SKM-1 (cell line): ENCODE measurements around the gene EPC1.
"Not testable (repeated sequence)": the region's sequence is repeated elsewhere in the genome, so short reads cannot be mapped to it uniquely, and the experiment has no call there.

ENCODE experiments used
- DNase-seq: peaks from one replicate; lab custom pipeline; 2025; ENCODE audit not compliant: unreplicated experiment; lab: John Stamatoyannopoulos, UW

EPC1 gene, protein sequence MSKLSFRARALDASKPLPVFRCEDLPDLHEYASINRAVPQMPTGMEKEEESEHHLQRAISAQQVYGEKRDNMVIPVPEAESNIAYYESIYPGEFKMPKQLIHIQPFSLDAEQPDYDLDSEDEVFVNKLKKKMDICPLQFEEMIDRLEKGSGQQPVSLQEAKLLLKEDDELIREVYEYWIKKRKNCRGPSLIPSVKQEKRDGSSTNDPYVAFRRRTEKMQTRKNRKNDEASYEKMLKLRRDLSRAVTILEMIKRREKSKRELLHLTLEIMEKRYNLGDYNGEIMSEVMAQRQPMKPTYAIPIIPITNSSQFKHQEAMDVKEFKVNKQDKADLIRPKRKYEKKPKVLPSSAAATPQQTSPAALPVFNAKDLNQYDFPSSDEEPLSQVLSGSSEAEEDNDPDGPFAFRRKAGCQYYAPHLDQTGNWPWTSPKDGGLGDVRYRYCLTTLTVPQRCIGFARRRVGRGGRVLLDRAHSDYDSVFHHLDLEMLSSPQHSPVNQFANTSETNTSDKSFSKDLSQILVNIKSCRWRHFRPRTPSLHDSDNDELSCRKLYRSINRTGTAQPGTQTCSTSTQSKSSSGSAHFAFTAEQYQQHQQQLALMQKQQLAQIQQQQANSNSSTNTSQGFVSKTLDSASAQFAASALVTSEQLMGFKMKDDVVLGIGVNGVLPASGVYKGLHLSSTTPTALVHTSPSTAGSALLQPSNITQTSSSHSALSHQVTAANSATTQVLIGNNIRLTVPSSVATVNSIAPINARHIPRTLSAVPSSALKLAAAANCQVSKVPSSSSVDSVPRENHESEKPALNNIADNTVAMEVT

DNA sequence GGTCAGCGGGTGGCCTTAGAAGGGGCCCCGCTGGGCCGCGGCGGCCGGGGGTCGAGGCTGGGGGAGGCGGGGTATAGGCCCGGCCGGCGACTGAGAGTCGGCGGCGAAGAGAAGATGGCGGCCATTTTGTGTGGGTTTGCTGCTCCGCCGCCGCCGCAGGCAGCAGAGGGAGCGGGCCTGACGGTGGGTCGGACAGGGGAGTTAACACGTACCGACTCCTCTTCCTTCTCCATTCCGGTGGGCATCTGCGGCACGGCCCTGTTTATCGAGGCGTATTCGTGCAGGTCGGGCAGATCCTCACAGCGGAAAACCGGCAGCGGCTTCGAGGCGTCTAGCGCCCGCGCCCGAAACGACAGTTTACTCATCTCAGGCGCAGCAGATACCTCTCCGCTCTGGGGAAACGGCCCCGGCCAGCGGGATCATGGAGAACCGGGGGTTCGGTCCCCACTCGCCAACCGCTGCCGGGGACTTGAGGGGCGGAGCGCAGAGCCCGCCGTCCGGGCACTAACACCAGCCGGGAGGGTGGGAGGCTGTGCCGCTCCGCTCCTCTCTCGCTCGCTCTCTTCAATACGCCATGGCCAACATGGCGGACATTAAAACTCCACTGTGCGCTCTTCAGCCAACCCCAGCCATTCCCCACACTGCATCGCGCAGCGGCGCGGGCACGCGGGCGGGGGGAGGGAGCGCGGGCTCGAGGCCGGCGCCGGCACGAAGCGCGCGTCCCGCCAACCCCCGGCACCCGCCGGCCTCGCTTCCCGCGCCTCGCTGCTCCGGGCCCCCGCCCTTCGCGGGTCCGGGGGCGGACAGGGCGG is at the start of gene EPC1:
TSS of gene EPC1 (minus strand) at position 608 of the 812 bp plus-strand sequence. CDS start at position 365, 243 bp downstream.
- no peak for DNase-seq

DNA sequence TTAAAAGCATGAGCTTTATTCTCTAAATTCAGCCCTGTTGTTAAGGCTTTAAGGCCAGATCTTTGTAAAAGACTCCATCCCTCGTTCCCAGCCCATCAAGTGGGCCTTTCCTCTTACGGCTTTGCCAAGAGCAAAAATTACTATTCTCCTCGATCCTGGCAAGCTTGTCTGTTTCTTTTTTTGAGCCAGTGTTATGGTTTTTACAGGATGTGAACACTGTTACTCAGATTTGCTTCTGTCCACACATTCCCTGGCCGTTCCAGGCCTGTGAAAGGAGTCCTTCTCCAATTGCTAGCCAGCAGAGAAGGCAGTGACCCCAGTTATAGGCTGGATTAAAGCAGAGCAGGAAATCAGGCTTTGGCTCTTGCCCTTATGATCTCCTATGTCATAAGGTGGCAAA is 47.0 kb upstream of the EPC1 start:
- DNase-seq, result no peak

DNA sequence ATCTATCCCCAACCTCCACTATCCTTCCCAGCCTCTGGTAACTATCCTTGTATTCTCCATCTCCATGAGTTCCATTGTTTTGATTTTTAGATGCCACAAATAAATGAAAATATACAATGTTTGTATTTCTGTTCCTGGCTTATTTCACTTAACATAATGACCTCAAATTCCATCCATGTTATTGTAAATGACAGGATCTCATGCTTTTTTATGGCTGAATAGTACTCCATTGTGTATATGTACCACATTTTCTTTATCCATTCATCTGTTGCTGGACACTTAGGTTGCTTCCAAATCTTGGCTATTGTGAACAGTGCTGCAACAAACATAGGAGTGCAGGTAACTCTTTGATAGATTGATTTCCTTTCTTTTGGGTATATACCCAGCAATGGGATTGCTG is 45.3 kb upstream of the EPC1 start:
- DNase-seq, result not testable (repeated sequence)

DNA sequence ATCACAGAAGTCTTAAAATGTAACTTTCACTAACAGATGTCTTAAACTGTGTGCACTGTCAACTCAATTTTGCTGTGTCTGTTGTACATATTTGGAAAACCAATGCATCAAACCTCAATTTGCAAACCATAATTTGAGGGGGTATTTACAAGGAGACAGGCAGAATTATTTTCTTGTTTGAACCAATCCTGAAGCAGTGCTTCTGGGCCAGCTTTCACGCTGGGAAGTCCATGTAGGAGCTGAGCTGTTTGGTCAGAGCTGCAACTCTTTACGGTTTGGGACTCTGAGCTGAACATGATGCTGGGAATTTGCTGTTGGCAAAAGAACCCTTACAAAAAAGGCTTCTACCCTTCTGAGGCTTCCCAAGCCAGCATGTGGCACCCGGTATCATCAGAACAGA is 43.2 kb upstream of the EPC1 start:
- DNase-seq, result no peak

DNA sequence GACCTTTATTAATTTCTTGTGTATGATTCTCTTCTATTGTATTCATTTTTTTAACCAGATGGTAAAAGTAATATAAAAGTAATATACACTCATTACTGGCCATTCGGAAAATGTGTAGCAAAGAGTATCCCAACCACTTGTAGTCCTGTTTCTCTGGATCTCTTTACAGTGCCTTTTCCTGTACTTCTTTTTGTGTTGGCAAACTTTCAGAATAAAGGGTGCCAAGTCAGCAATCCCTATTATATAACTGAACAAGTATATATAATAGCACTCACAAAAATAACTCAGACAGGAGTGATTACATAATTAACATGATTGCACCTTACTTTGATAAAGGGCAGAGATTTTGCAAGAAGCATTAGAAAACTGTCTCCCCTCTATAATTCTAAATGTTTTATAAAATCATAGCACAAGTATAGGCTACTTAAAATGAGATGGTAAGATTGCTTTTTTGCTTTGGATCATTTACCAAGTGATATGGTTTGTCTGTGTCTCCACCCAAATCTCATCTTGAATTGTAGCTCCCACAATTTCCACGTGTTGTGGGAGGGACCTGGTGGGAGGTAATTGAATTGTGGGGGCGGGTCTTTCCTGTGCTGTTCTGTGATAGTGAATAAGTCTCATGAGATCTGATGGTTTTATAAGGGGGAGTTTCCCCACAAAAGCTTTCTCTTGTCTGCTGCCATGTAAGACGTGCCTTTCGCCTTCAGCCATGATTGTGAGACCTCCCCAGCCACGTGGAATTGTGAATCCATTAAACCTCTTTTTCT is 41.5 kb upstream of the EPC1 start:
- DNase-seq, result no peak

DNA sequence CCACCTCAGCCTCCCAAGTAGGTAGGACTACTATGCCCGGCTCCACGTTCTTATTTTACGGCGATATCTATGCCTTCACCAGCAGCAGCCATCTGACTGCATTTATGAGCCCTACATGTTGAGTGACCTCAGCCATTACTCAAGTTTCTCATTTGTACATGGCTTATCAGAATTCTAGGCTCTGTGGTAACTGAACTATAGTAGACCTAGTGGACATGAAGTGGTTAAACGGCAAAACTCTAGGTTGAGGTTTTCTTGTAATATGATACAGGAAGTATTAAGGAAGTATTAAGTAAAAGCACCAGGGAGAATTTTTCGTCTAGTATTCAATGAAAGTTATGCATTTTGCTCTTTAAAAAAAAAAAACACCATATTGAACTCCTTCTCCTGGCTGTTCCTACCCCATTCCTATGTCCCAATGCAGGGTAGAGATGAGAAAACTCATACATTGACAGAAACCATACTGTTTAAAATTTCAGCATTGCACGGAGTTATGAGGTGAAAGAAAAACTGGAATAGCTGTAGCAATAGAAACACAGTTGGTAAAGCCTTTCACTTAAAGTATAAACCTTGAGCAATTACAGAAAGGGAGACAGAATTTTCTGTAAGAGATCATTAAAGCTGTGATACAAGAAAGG is 39.8 kb upstream of the EPC1 start:
- no peak for DNase-seq

DNA sequence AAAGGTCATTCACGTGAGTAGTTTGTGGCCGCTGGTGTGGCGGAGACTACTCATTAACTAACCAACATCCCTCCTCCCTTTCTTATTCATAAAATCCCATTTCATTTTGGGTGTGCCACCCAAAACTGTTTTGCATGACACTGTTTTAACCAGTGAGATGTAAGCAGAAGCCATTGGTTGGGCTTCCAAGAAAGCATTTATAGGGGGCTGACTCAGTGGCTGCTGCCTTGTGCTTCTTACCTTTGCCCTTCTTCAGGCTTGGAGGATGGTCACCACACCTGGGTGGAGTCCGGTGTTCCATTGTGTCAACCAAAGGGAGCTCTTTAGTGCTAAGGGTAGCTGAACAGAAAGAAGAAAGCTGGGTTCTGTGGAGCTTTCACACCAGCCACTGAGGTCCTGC is 37.2 kb upstream of the EPC1 start:
- no peak for DNase-seq

DNA sequence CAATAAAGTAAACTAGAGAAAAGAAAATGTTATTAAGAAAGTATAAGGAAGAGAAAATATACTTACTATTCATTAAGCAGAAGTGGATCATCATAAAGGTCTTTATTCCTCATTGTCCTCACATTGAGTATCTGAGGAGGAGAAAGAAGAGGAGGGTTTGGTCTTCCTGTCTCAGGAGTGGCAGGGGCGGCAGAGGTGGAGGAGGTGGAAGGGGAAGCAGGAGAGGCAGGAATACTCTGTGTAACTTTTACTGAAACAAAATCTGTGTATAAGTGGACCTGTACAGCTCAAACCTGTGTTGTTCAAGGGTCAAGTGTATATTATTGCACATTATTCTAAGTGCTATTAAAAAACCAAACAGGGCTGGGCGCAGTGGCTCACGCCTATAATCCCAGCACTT is 34.2 kb upstream of the EPC1 start:
- no peak for DNase-seq

DNA sequence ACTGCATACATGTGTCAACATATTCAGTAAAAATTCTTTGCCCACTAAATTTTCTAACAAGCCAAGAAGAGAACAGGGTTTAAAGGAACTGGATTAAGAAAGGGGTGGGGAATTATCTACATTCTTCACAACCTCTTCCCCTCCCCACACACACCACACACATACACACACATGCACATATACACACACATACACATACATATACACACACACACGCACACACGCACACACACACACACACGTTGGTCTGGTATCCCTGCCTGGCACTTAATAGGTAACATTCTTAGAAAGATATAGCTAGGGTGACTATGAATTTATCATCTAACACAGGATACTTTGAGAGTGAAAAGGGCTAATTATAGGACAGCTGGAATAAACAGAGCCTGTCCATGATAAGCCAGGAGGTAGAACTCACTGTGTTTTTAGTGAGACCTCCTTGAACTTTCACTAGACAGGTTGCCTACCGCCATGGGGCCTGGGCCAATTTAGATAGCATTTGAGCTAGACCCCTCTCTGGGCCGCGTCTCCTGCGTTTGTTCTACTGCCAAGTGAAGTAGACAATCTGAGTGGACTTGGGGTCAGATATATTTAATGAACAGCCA is 33.1 kb upstream of the EPC1 start:
- no peak for DNase-seq

DNA sequence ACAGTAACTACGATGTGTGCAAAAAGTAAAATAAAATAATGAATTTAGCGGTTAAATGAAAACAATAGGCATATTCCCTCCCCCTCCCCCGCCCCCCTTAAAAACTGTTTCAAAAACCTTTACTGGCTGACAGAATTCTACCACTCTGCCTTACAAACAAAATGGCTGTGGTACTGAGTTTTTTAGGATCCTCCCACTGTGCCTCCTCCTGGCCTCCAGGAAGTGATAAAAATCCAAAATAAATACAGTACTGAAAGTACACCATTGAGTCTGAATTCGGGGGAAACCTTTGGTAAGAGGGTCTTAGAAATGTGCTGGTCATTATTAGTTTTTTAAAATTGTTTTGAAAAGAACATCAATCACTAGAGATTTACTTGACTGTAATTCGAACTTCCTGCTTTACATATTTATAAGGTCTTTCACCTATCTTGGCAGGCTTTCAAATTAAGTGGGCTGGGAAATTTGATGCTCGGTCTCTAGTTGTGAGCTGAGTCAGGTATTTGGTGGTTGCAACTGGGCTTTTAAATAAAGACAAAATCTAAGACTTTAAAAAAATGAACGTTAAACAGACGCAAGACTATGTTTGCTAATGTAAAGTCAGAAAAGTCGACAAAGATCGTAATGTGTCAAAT is 32.5 kb upstream of the EPC1 start:
- no peak for DNase-seq

DNA sequence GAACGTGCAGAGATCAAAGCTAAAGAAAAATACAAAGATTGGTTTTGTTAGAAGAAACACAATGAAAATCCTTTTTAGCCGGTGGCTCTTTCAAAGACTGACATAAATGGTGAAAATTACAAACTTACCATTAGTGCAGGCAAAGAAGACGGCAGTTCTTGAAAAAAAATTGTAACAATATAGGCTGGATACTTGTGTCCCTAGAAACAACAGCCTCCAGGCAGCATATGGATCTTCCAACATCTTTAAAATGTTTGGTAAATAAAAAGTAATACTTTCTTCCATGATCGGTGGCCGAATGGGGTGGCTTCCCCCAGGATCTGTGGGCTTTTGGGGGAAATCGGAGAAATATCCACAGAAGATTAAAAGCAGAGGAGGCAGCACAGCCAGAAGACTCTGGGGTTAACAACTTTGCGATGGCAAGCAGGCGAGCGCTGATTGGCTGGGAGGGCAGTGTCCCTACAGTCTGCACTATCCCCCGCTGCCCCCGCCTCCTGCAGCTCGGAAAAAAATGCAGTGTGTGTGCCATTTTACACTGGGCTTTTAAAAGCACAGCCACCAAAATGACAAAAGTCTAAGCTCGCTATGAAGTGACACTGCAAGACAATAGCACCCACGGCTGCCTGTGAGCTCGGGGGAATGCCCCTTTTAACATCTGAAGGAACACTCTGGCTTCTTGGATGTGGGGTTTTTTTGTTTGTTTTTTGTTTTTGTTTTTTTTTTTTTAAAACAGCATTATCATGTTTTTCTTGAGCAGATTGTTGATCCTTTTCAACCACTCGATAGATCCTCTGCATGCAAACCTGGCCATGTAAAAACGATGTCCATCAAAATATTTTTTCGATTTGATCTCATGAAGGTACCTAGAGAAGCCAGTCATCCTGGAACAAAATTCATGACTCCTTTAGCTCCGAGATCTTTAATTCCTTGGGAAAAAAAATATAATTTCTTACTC is 31.7 kb upstream of the EPC1 start:
- DNase-seq, result peak; percentile 29

DNA sequence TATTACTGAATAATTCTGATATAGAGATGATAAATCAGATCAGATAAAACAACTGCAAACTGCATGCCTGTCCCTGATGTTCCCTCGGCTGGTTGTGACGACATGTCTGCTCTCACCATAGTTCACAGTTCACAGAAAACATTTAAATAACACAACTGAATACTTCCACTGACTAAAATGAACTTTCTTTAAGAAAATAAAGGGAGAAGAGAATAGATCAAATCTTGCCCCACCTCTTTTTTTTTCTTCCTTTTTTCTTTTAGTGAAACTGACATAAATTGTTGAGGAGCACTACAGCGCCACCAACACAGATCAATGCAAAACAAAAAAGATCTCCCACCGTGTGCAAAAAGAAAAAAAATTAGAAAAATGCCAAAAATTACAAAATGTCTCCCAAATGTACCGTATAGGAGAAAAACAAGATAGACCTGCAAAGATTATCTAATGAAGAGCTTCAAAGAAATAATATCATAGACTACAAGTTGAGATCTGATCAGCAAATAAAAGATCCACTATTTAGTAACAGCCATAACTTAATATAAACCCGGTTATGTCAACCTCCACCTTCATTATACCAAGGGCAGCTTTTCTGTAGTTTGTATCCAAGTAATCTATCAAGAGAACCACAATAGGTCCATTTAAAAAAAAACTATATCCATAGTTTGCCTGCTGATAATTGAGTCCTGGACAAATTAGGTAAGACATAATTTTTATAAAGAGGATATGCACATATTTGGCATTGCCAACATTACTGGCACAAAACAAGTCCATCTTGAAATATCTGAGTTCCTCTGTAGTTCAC is 30.7 kb upstream of the EPC1 start:
- no peak for DNase-seq

DNA sequence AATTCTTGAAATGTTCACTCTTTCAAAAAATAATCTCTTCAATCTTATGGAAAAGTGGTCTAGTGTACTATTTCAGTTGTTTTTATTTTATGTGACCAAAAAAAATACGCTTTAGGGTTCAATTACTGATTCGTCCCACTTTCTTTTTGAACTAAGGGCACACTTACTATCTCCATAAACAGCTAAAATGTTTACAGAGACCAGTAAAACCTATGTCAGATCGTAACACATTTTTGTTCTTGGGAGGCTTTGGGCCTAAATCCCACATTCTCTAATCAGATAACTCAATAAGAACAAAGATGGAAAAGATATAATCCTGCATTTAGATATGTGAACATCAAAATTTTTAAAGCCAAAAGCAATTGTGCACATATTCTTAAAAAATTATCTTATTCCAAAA is 29.8 kb upstream of the EPC1 start:
- DNase-seq, result no peak

DNA sequence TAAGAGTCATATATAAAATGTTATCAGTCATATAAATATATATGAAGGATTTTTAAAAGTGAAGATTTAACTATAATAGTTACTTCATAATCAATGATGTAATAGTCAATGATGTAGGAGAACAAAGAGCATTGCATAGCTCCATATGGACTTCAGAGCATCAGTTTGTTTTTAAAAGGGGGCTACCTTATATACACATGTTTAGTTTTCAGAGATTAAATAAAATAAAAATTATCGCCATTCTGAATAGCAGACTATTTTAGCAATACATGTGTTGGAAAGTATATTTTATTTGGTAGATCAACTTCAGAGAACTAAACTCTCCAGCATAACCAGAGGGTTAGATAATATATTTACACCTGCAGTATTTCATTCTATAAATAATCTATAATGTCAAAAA is 29.1 kb upstream of the EPC1 start:
- DNase-seq, result no peak

DNA sequence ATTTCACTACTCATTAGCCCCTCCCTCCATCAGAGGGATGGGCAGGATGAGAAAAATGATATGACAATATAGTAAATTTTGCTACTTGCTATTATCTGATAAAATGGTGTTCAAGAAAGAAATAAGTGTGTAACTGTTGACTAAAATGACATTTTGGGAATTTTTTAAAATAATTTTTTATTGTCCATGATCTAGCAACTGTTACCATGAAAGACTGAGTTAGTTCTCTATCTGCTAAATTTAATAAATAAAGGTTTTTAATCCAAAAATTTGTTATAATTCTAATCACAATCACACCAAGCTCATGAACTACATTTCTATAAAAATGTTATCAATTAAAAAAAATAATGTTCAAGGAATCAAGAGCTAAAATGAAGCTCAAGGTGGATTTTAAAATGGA is 28.7 kb upstream of the EPC1 start:
- DNase-seq, result no peak

DNA sequence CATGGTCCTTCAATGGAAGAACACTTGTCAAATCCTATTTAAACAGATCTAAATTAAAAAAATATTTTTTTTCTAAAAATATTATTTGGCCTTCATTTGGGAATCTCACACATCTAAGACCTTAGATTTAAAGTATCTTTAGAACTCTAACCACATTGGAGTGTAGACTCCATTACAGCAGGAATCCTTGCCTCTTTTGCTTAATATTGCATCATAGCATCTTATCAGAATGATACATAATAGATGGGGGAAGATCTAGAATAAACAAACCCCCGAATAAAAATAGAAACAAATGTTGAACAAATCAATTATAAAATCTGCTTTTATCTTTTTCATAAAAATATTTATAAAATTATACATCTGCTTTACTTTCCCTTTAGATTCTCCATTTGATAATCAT is 27.6 kb upstream of the EPC1 start:
- DNase-seq, result no peak

DNA sequence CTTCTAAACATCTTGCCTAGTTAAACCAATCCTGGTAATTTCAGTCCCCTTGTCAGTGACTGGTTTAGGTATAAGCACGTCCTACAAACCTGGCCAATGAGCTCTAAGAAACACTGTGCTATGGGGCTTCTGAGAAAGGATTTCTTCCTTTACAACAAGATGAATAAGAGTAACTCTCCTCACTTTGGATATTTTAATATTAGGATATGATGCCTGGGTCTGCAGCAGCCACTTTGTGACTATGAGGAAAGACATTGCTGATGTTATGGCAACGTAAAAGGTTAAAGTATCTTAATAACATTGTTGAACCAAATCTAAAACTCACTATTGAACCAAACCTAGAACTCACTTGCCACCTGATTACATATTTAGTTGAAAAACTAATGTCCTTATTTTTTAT is 26.5 kb upstream of the EPC1 start:
- no peak for DNase-seq

DNA sequence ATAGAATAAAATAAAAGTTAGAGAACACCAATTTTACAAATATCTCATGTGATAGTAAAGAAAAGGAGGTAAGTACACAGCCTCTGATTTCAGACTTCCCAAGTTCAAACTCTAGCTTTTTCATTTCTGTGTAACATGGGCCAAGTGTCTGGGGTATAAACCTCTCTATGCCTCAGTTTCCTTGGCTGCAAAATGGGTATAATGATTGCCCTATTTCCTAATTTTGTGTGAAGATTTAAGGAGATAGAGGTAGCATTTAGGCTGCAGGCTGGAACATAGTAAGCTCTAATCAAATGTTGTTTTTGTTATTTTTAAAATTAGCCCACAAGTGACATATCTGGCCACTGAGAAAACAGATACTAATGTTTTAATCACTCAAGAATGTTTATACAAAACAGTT is 26.1 kb upstream of the EPC1 start:
- DNase-seq, result no peak
